Testis (tissue), 3 donors: ENCODE results near the gene CXCR5. TPM values are rescaled to one million over a fixed set of nuclear protein-coding genes. Genes with fewer than 3 reads are reported as not detected.

Experiments used
- DNase-seq: peaks from one replicate; pipeline ENCODE4 v3.0.0-alpha.2; 2019
- H3K27ac ChIP-seq, 2 donors: fragments of 200-600 bp; sonication (generic); one replicate each; pipeline ENCODE4 v1.5.1; 2019
- H3K27me3 ChIP-seq: fragments of 200-600 bp; sonication (generic); one replicate; pipeline ENCODE4 v1.5.1; 2019
- H3K36me3 ChIP-seq: fragments of 200-600 bp; sonication (generic); one replicate; pipeline ENCODE4 v1.5.1; 2017; ENCODE audit warnings: low read depth; ENCODE audit errors: missing control alignments
- H3K4me1 ChIP-seq: fragments of 200-600 bp; sonication (generic); one replicate; pipeline ENCODE4 v1.5.1; 2019
- H3K4me3 ChIP-seq, 2 donors: fragments of 200-600 bp; sonication (generic); one replicate each; pipeline ENCODE4 v1.5.1; 2017 to 2019
- H3K9me3 ChIP-seq: fragments of 200-600 bp; sonication (generic); one replicate; pipeline ENCODE4 v1.5.1; 2017
- POLR2A ChIP-seq: fragments of 450-650 bp; IDR thresholded peaks from one replicate; pipeline ENCODE4 v1.6.1; 2017; ENCODE audit warnings: antibody characterized with exemption, mild to moderate bottlenecking, moderate library complexity
- WGBS, 2 donors: methylation state at CpG; one replicate each; pipeline ENCODE4 v1.1.5; 2018; 5-methylcytosine and 5-hydroxymethylcytosine counted together
- intact Hi-C: fragments of 100-400 bp; cut with DNase I; formaldehyde crosslinking; loops from one replicate; pipeline ENCODE4 v1.15.1; 2023; ENCODE audit warnings: low total_unique reads
- polyA plus RNA-seq: library from polyadenylated mRNA; stranded (reverse); fragments of 350-450 nt; fragmentation: Illumina TruSeq; extraction: RNeasy Lipid Tissue Mini Kit (QIAGEN cat#74804); gene quantifications from one replicate; pipeline ENCODE4 v1.2.3, GENCODE V29; 2014; ENCODE audit warnings: low read depth, low replicate concordance; ENCODE audit not compliant: insufficient read depth
- total RNA-seq, 2 donors: library from RNA; depleted of rRNA; stranded (reverse); fragments of >200 nt; gene quantifications; one replicate each; pipeline ENCODE4 v1.2.3, GENCODE V29; 2016
- TF ChIP-seq, protein P1 (sequence below), 3 experiments: fragments of 450-650 bp in 2 of 3; fragments of 200-600 bp in 1 of 3; sonication (generic) in 1 of 3; IDR thresholded peaks; one replicate each; pipeline ENCODE4 v1.5.1; 2016 to 2019; ENCODE audit warnings: antibody characterized with exemption in 3 of 3, mild to moderate bottlenecking in 2 of 3, moderate library complexity in 1 of 3

CXCR5 gene
- total and polyA plus RNA-seq, 3 donors from 2014 or later: 0.06 to 0.22 TPM; not detected in 1

DNA sequence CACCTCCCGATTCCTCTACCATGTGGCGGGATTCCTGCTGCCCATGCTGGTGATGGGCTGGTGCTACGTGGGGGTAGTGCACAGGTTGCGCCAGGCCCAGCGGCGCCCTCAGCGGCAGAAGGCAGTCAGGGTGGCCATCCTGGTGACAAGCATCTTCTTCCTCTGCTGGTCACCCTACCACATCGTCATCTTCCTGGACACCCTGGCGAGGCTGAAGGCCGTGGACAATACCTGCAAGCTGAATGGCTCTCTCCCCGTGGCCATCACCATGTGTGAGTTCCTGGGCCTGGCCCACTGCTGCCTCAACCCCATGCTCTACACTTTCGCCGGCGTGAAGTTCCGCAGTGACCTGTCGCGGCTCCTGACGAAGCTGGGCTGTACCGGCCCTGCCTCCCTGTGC is 10.5 kb downstream of the CXCR5 start:
- DNase-seq: no peak

DNA sequence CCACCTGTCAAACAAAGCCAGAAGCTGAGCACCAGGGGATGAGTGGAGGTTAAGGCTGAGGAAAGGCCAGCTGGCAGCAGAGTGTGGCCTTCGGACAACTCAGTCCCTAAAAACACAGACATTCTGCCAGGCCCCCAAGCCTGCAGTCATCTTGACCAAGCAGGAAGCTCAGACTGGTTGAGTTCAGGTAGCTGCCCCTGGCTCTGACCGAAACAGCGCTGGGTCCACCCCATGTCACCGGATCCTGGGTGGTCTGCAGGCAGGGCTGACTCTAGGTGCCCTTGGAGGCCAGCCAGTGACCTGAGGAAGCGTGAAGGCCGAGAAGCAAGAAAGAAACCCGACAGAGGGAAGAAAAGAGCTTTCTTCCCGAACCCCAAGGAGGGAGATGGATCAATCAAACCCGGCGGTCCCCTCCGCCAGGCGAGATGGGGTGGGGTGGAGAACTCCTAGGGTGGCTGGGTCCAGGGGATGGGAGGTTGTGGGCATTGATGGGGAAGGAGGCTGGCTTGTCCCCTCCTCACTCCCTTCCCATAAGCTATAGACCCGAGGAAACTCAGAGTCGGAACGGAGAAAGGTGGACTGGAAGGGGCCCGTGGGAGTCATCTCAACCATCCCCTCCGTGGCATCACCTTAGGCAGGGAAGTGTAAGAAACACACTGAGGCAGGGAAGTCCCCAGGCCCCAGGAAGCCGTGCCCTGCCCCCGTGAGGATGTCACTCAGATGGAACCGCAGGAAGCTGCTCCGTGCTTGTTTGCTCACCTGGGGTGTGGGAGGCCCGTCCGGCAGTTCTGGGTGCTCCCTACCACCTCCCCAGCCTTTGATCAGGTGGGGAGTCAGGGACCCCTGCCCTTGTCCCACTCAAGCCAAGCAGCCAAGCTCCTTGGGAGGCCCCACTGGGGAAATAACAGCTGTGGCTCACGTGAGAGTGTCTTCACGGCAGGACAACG is 11.7 kb downstream of the CXCR5 start:
- intact Hi-C loops: no loop called here
- 63 to 73% methylated on average over 21 to 26 of the region's 26 CpGs for WGBS, 2 donors
- no peak for TF ChIP-seq POLR2A
- TF ChIP-seq, protein P1, sequence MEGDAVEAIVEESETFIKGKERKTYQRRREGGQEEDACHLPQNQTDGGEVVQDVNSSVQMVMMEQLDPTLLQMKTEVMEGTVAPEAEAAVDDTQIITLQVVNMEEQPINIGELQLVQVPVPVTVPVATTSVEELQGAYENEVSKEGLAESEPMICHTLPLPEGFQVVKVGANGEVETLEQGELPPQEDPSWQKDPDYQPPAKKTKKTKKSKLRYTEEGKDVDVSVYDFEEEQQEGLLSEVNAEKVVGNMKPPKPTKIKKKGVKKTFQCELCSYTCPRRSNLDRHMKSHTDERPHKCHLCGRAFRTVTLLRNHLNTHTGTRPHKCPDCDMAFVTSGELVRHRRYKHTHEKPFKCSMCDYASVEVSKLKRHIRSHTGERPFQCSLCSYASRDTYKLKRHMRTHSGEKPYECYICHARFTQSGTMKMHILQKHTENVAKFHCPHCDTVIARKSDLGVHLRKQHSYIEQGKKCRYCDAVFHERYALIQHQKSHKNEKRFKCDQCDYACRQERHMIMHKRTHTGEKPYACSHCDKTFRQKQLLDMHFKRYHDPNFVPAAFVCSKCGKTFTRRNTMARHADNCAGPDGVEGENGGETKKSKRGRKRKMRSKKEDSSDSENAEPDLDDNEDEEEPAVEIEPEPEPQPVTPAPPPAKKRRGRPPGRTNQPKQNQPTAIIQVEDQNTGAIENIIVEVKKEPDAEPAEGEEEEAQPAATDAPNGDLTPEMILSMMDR (IDR thresholded peaks at IDR 0.05): no peak
- H3K4me3 ChIP-seq: no peak overlapping the region
- no peak for DNase-seq
- no peak overlapping the region for H3K27ac ChIP-seq
- no peaks in the 10 kb centered on the region for H3K36me3 ChIP-seq
- no peaks in the 10 kb centered on the region for H3K9me3 ChIP-seq
- H3K4me1 ChIP-seq: peaks cover 6% of the 10 kb centered on the region
- H3K27me3 ChIP-seq: no peaks in the 10 kb centered on the region

More for the DNA sequence above, 10.5 kb downstream of the CXCR5 start:
- Histone ChIP-seq H3K4me3 (no peak overlapping the region), H3K27ac (no peak overlapping the region), H3K36me3 (no peaks in the 10 kb centered on the region), H3K27me3 (no peaks in the 10 kb centered on the region), H3K9me3 (no peaks in the 10 kb centered on the region), H3K4me1 (peaks cover 15% of the 10 kb centered on the region)
- TF ChIP-seq POLR2A: no peak
- TF ChIP-seq, protein P1 (IDR thresholded peaks at IDR 0.05): no peak
- WGBS, 2 donors: 91 to 95% methylated on average over 11 to 19 of the region's 19 CpGs
- intact Hi-C loops: no loop called here

DNA sequence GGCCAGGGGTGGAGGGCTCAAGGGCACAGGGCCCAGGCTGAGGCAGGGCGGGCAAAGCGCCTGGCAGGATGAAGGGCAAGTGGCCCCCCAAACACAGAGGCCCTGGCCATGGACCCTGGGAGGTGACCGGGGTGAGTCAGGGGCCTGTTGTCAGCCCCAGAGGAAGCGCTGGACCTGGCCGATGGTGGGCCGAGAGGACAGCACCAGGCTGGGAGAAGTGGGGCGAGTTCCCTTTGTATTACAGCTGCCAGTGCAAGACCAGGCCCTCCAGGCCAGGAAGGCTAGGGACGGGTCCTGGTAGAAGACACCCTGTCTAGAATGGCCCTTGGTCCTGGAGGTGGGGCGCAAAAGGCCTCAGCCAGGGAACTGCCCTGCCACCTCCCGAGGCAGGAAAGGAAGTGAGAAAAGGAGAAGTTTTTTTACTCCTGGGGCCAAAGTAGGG is 12.8 kb downstream of the CXCR5 start:
- Histone ChIP-seq H3K4me1 (peaks cover 5% of the 10 kb centered on the region), H3K36me3 (no peaks in the 10 kb centered on the region), H3K27ac (no peak overlapping the region), H3K4me3 (no peak overlapping the region), H3K9me3 (no peaks in the 10 kb centered on the region), H3K27me3 (no peaks in the 10 kb centered on the region)
- intact Hi-C loops: no loop called here
- DNase-seq: no peak
- no peak for TF ChIP-seq POLR2A
- TF ChIP-seq, protein P1 (IDR thresholded peaks at IDR 0.05): no peak
- 50 to 76% methylated on average over 3 to 10 of the region's 10 CpGs for WGBS, 2 donors

GRCh38 chr11:118896921-118897591 is 13.4 kb downstream of the CXCR5 start:
- Histone ChIP-seq H3K9me3 (no peaks in the 10 kb centered on the region), H3K4me3 (no peak overlapping the region), H3K36me3 (no peaks in the 10 kb centered on the region), H3K4me1 (peaks cover 5% of the 10 kb centered on the region), H3K27me3 (no peaks in the 10 kb centered on the region), H3K27ac (no peak overlapping the region)
- intact Hi-C loops: no loop called here
- TF ChIP-seq, protein P1 (IDR thresholded peaks at IDR 0.05): no peak
- TF ChIP-seq POLR2A: no peak
- 68 to 76% methylated on average over 11 to 12 of the region's 12 CpGs for WGBS, 2 donors
- no peak for DNase-seq
